ENCODE data around the gene CDK16.

Gene CDK16

GRCh38 chrX:47209508-47210238, 8.8 kb upstream of the CDK16 start:
- no peak for FAIRE-seq

GRCh38 chrX:47210661-47211425, 7.6 kb upstream of the CDK16 start:
- FAIRE-seq = no peak

GRCh38 chrX:47212381-47213293, 5.8 kb upstream of the CDK16 start:
- FAIRE-seq = no peak

GRCh38 chrX:47214435-47215077, 3.9 kb upstream of the CDK16 start:
- no peak for FAIRE-seq

GRCh38 chrX:47215291-47215900, 3.1 kb upstream of the CDK16 start:
- FAIRE-seq = no peak

- no peak for FAIRE-seq
Measured at GRCh38 chrX:47216393-47216925, 2.0 kb upstream of the CDK16 start.

- FAIRE-seq = no peak
Measured at GRCh38 chrX:47217121-47217851, 1.2 kb upstream of the CDK16 start.

GRCh38 chrX:47217852-47218279, 615 bp upstream of the CDK16 start:
- FAIRE-seq = peak; percentile 97

GRCh38 chrX:47218920-47219815, 687 bp downstream of the CDK16 start:
- no peak for FAIRE-seq

GRCh38 chrX:47221756-47222155, 3.3 kb downstream of the CDK16 start:
- FAIRE-seq = no peak

GRCh38 chrX:47222751-47223350, 4.4 kb downstream of the CDK16 start:
- no peak for FAIRE-seq

GRCh38 chrX:47223476-47224250, 5.2 kb downstream of the CDK16 start:
- no peak for FAIRE-seq

GRCh38 chrX:47224266-47224895, 5.9 kb downstream of the CDK16 start:
- FAIRE-seq = no peak

- no peak for FAIRE-seq
Measured at GRCh38 chrX:47224896-47225290, 6.4 kb downstream of the CDK16 start.

GRCh38 chrX:47226071-47226470, 7.6 kb downstream of the CDK16 start:
- no peak for FAIRE-seq

GRCh38 chrX:47226531-47227333, 8.3 kb downstream of the CDK16 start:
- no peak for FAIRE-seq

- no peak for FAIRE-seq
Measured at GRCh38 chrX:47227334-47227583, 8.8 kb downstream of the CDK16 start.

Measured in islet of Langerhans (tissue), 1 donor.